Nephron (organoid): ENCODE results near the gene GABRP.
"Not testable (repeated sequence)": the region's sequence is repeated elsewhere in the genome, so short reads cannot be mapped to it uniquely, and the experiment has no call there.

Experiments used
- H3K27ac Mint-ChIP-seq, 3 experiments: 2 replicates each; pipeline ENCODE4 v1.8.0; 2020; ENCODE audit warnings: mixed read lengths in 3 of 3, mild to moderate bottlenecking in 2 of 3, moderate library complexity in 1 of 3
- H3K27me3 Mint-ChIP-seq: 2 replicates; pipeline ENCODE4 v1.8.0; 2021; ENCODE audit warnings: low read depth, mild to moderate bottlenecking, moderate library complexity, mixed read lengths
- H3K36me3 Mint-ChIP-seq: 2 replicates; pipeline ENCODE4 v1.8.0; 2020; ENCODE audit warnings: low read depth, mixed read lengths
- H3K4me1 Mint-ChIP-seq: 2 replicates; pipeline ENCODE4 v1.8.0; 2020; ENCODE audit warnings: mixed read lengths
- H3K4me3 Mint-ChIP-seq, 3 experiments: 2 replicates each; pipeline ENCODE4 v1.8.0; 2020; ENCODE audit warnings: mild to moderate bottlenecking in 3 of 3, mixed read lengths in 3 of 3, moderate library complexity in 2 of 3
- H3K9me3 Mint-ChIP-seq: 2 replicates; pipeline ENCODE4 v1.8.0; 2020; ENCODE audit warnings: mixed read lengths
- TF ChIP-seq, protein P1 (sequence below), 3 experiments: fragments of 200-600 bp; sonication (generic); IDR thresholded peaks; one replicate each; pipeline ENCODE4 v1.5.0; 2021; ENCODE audit warnings: antibody characterized with exemption in 3 of 3; ENCODE audit not compliant: unreplicated experiment in 3 of 3

The GABRP gene

GRCh38 chr5:170757182-170757601, 26.3 kb upstream of the GABRP start:
- H3K4me1 Mint-ChIP-seq = peaks cover 19% of the 10 kb centered on the region

GRCh38 chr5:170757669-170758068, 25.9 kb upstream of the GABRP start:
- Mint-ChIP-seq H3K4me1 (peaks cover 17% of the 10 kb centered on the region), H3K9me3 (no peaks in the 10 kb centered on the region), H3K36me3 (no peaks in the 10 kb centered on the region), H3K4me3 (no peak overlapping the region), H3K27me3 (peaks cover 31% of the 10 kb centered on the region), H3K27ac (peak overlapping the region; percentile 23 to 86 (median 77))
- TF ChIP-seq, protein P1, sequence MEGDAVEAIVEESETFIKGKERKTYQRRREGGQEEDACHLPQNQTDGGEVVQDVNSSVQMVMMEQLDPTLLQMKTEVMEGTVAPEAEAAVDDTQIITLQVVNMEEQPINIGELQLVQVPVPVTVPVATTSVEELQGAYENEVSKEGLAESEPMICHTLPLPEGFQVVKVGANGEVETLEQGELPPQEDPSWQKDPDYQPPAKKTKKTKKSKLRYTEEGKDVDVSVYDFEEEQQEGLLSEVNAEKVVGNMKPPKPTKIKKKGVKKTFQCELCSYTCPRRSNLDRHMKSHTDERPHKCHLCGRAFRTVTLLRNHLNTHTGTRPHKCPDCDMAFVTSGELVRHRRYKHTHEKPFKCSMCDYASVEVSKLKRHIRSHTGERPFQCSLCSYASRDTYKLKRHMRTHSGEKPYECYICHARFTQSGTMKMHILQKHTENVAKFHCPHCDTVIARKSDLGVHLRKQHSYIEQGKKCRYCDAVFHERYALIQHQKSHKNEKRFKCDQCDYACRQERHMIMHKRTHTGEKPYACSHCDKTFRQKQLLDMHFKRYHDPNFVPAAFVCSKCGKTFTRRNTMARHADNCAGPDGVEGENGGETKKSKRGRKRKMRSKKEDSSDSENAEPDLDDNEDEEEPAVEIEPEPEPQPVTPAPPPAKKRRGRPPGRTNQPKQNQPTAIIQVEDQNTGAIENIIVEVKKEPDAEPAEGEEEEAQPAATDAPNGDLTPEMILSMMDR (IDR thresholded peaks at IDR 0.05; ENCODE audit: unreplicated experiment in 3 of 3) = no peak

More at GRCh38 chr5:170757182-170757601, 26.3 kb upstream of the GABRP start:
- peak overlapping the region; percentile 77 to 86 (median 85) for H3K27ac Mint-ChIP-seq
- peaks cover 31% of the 10 kb centered on the region for H3K27me3 Mint-ChIP-seq
- TF ChIP-seq, protein P1 (IDR thresholded peaks at IDR 0.05; ENCODE audit: unreplicated experiment in 3 of 3) = no peak
- no peak overlapping the region for H3K4me3 Mint-ChIP-seq
- no peaks in the 10 kb centered on the region for H3K36me3 Mint-ChIP-seq
- no peaks in the 10 kb centered on the region for H3K9me3 Mint-ChIP-seq

DNA sequence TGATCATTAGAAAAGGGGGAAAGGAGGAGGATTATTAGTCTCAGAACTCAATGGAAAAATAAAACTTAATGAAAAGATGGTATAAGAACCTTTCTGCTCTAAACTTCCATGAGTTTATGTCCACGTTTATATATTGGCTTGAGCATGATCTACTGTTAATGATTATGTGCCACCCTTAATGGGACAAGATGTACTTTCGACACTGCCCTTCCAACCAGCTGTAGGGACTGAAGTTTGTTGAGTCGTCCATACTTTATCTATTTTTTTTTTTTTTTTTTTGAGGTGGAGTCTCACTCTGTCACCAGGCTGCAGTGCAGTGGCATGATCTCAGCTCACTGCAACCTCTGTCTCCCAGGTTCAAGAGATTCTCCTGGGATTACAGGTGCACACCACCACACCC, 25.0 kb upstream of the GABRP start:
- peak overlapping the region; percentile 23 to 86 (median 77) for H3K27ac Mint-ChIP-seq
- H3K4me3 Mint-ChIP-seq = no peak overlapping the region
- TF ChIP-seq, protein P1 (IDR thresholded peaks at IDR 0.05; ENCODE audit: unreplicated experiment in 3 of 3) = no peak
- peaks cover 15% of the 10 kb centered on the region for H3K4me1 Mint-ChIP-seq
- peaks cover 25% of the 10 kb centered on the region for H3K27me3 Mint-ChIP-seq
- no peaks in the 10 kb centered on the region for H3K36me3 Mint-ChIP-seq
- no peaks in the 10 kb centered on the region for H3K9me3 Mint-ChIP-seq

- Mint-ChIP-seq H3K36me3 (no peaks in the 10 kb centered on the region), H3K4me3 (no peak overlapping the region), H3K4me1 (peaks cover 15% of the 10 kb centered on the region), H3K27ac (no peak overlapping the region), H3K27me3 (peaks cover 20% of the 10 kb centered on the region), H3K9me3 (no peaks in the 10 kb centered on the region)
- TF ChIP-seq, protein P1 (IDR thresholded peaks at IDR 0.05; ENCODE audit: unreplicated experiment in 3 of 3) = no peak
These were observed 23.4 kb upstream of the GABRP start for GRCh38 chr5:170760113-170760512.

- no peaks in the 10 kb centered on the region for H3K36me3 Mint-ChIP-seq
- TF ChIP-seq, protein P1 (IDR thresholded peaks at IDR 0.05; ENCODE audit: unreplicated experiment in 3 of 3) = no peak
- H3K27ac Mint-ChIP-seq = peak overlapping the region in 1 of 3 experiments; percentile 0
- peaks cover 15% of the 10 kb centered on the region for H3K4me1 Mint-ChIP-seq
- peaks cover 20% of the 10 kb centered on the region for H3K27me3 Mint-ChIP-seq
- H3K4me3 Mint-ChIP-seq = no peak overlapping the region
- H3K9me3 Mint-ChIP-seq = no peaks in the 10 kb centered on the region
These were observed 22.3 kb upstream of the GABRP start for GRCh38 chr5:170761048-170761707.

- Mint-ChIP-seq H3K4me3 (no peak overlapping the region), H3K4me1 (peaks cover 15% of the 10 kb centered on the region), H3K36me3 (no peaks in the 10 kb centered on the region), H3K27me3 (peaks cover 20% of the 10 kb centered on the region), H3K9me3 (no peaks in the 10 kb centered on the region), H3K27ac (no peak overlapping the region)
- TF ChIP-seq, protein P1 (IDR thresholded peaks at IDR 0.05; ENCODE audit: unreplicated experiment in 3 of 3) = no peak
These were observed 21.8 kb upstream of the GABRP start for GRCh38 chr5:170761708-170762066.

DNA sequence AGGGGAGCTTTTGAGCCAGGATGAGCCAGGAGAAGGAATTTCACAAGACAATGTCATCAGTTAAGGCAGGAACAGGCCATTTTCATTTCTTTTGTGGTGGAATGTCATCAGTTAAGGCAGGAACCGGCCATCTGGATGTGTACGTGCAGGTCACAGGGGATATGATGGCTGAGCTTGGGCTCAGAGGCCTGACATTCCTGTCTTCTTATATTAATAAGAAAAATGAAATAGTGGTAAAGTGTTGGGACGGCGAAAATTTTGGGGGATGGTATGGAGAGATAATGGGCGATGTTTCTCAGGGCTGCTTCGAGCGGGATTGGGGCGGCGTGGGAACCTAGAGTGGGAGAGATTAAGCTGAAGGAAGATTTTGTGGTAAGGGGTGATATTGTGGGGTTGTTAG, 21.2 kb upstream of the GABRP start:
- not testable (repeated sequence) for H3K36me3 Mint-ChIP-seq, H3K4me1 Mint-ChIP-seq, H3K27ac Mint-ChIP-seq, H3K9me3 Mint-ChIP-seq, H3K4me3 Mint-ChIP-seq
- peaks cover 20% of the 10 kb centered on the region for H3K27me3 Mint-ChIP-seq

DNA sequence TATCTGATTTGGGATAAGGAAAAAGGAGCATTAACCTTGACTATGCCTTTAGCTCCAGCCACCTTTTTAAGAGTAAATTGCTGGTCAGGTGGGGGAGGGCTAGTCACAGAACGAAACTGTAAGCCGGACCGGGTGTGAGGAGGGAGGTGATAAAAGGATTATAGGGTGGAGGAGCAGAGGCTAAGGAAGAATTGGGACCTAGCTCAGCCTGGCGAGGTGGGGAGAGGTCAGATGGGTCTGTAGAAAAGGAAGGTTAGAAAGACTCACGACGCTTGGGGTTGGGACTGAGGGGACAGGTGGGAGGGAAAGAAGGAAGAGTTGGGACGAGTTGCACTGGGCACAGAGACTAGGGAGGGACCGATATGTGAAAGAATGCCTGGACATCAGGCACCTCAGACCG, 17.7 kb upstream of the GABRP start:
- H3K27me3 Mint-ChIP-seq = peaks cover 22% of the 10 kb centered on the region
- H3K4me1 Mint-ChIP-seq, H3K36me3 Mint-ChIP-seq, H3K9me3 Mint-ChIP-seq, H3K4me3 Mint-ChIP-seq, H3K27ac Mint-ChIP-seq: not testable (repeated sequence)
